ENCODE data around the gene GBA2.

GBA2 gene

GRCh38 chr9:35763803-35764202, 14.8 kb upstream of the GBA2 start:
- no peak for ATAC-seq

- ATAC-seq = no peak
Measured at GRCh38 chr9:35763181-35763580, 14.2 kb upstream of the GBA2 start.

- ATAC-seq = no peak
Measured at GRCh38 chr9:35760651-35761050, 11.6 kb upstream of the GBA2 start.

GRCh38 chr9:35759795-35760194, 10.8 kb upstream of the GBA2 start:
- no peak for ATAC-seq

GRCh38 chr9:35758475-35759050, 9.5 kb upstream of the GBA2 start:
- ATAC-seq = no peak

GRCh38 chr9:35757892-35758275, 8.9 kb upstream of the GBA2 start:
- ATAC-seq = no peak

GRCh38 chr9:35757226-35757891, 8.3 kb upstream of the GBA2 start:
- ATAC-seq = peak; percentile 16 to 31

GRCh38 chr9:35756275-35757225, 7.5 kb upstream of the GBA2 start:
- peak; percentile 82 to 88 for ATAC-seq

GRCh38 chr9:35755071-35755470, 6.0 kb upstream of the GBA2 start:
- no peak for ATAC-seq

GRCh38 chr9:35754264-35754663, 5.2 kb upstream of the GBA2 start, which contains the start of gene MSMP:
Gene MSMP (minus strand): TSS chr9:35754276. CDS start chr9:35754129, 147 bp downstream.
- no peak for ATAC-seq

- ATAC-seq = no peak
Measured at GRCh38 chr9:35753466-35753865, 4.4 kb upstream of the GBA2 start.

GRCh38 chr9:35750256-35750531, 1.2 kb upstream of the GBA2 start:
- no peak for ATAC-seq

- peak; percentile 48 to 54 for ATAC-seq
Measured at GRCh38 chr9:35749515-35750255, 657 bp upstream of the GBA2 start.

GRCh38 chr9:35748242-35748857, 678 bp downstream of the GBA2 start:
- ATAC-seq = no peak

GRCh38 chr9:35746583-35746982, 2.4 kb downstream of the GBA2 start:
- no peak for ATAC-seq

GRCh38 chr9:35745569-35745968, 3.5 kb downstream of the GBA2 start:
- no peak for ATAC-seq

- ATAC-seq = no peak
Measured at GRCh38 chr9:35743880-35744518, 5.0 kb downstream of the GBA2 start.

GRCh38 chr9:35743452-35743851, 5.6 kb downstream of the GBA2 start:
- ATAC-seq = no peak

- no peak for ATAC-seq
Measured at GRCh38 chr9:35741740-35742139, 7.3 kb downstream of the GBA2 start.

- ATAC-seq = no peak
Measured at GRCh38 chr9:35740243-35740642, 8.8 kb downstream of the GBA2 start.

- no peak for ATAC-seq
Measured at GRCh38 chr9:35738924-35739323, 10.1 kb downstream of the GBA2 start.

- ATAC-seq = no peak
Measured at GRCh38 chr9:35738186-35738585, 10.8 kb downstream of the GBA2 start.
